Neural cell (in vitro differentiated cells): Measurements from ENCODE around the gene CRCP.

Experiments
- EP300 ChIP-seq: fragments of 450-650 bp; conservative IDR thresholded peaks from 2 replicates; pipeline ENCODE4 v1.6.1; 2014; ENCODE audit warnings: antibody characterized with exemption, mild to moderate bottlenecking, moderate library complexity; ENCODE audit not compliant: poor library complexity, severe bottlenecking
- EZH2 ChIP-seq: fragments of 200-600, 300-800 bp; shearing (Covaris generic), sonication (generic); IDR thresholded peaks from 2 replicates; pipeline ENCODE4 v1.6.1; 2014; ENCODE audit warnings: antibody characterized with exemption, low read length, borderline replicate concordance, mild to moderate bottlenecking; ENCODE audit not compliant: insufficient read depth, poor library complexity, severe bottlenecking
- POLR2AphosphoS5 ChIP-seq: IDR thresholded peaks from 2 replicates; pipeline ENCODE4 v1.6.1; 2012
- RAD21 ChIP-seq: fragments of 450-650 bp; conservative IDR thresholded peaks from 2 replicates; pipeline ENCODE4 v1.6.1; 2014; ENCODE audit warnings: antibody characterized with exemption, mild to moderate bottlenecking, moderate library complexity
- TAF1 ChIP-seq: IDR thresholded peaks from 2 replicates; pipeline ENCODE4 v1.6.1; 2012; ENCODE audit warnings: low read depth
- TF ChIP-seq, protein P1 (sequence below): fragments of 450-650 bp; IDR thresholded peaks from 2 replicates; pipeline ENCODE4 v1.5.1; 2014; ENCODE audit warnings: antibody characterized with exemption, mild to moderate bottlenecking, moderate library complexity; ENCODE audit not compliant: poor library complexity, severe bottlenecking

DNA sequence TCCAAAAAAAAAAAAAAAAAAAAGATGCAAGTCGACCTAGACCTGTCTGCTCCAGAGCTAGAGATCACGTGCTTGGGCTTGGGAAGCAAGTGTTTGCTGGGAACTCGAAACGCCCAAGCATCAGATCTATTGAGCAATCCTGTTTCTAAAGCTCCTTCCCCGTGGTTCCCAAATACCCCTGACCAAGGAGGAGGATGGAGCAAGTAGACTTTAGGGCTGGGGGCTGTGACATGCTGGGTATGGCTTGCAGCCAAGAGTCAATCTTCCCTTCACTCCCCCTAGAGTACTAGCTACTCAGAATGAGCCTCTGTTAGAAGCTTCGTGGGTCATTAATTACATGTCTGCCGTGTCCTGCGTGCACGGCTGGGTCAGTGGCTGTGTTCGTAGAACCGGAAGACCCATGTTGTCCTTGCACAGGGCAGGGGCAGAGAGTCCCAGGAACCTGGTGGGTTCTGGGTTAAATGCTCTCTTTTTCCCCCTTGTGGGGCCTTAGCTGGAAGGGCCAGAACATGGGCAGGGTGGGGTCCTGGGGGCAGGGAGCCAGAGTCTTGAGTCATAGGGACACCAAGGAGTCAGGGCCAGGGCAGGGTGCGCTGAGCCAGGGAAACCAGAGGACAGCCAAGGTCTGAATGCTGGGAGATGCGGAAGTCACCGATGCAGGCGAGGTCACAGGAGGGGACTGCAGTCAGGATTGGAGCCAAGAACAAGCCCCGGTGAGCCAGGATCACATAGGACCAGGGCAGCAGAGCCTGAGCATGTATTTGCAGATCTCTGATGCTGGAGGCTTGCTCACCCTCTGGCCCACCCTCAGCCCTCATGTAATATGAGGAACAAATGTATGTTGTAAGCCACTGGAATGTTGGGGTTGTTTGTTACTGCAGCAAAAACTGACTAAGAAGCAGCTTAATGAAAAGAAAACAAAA lies 55.9 kb downstream of the CRCP start:
- TF ChIP-seq, protein P1, sequence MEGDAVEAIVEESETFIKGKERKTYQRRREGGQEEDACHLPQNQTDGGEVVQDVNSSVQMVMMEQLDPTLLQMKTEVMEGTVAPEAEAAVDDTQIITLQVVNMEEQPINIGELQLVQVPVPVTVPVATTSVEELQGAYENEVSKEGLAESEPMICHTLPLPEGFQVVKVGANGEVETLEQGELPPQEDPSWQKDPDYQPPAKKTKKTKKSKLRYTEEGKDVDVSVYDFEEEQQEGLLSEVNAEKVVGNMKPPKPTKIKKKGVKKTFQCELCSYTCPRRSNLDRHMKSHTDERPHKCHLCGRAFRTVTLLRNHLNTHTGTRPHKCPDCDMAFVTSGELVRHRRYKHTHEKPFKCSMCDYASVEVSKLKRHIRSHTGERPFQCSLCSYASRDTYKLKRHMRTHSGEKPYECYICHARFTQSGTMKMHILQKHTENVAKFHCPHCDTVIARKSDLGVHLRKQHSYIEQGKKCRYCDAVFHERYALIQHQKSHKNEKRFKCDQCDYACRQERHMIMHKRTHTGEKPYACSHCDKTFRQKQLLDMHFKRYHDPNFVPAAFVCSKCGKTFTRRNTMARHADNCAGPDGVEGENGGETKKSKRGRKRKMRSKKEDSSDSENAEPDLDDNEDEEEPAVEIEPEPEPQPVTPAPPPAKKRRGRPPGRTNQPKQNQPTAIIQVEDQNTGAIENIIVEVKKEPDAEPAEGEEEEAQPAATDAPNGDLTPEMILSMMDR = no peak
- TF ChIP-seq RAD21 = no peak
- no peak for TF ChIP-seq EP300
- no peak for TF ChIP-seq POLR2AphosphoS5
- TF ChIP-seq EZH2 = no peak
- no peak for TF ChIP-seq TAF1
